ENCODE data around the gene EPHA1.
"Not testable (repeated sequence)": the region's sequence is repeated elsewhere in the genome, so short reads cannot be mapped to it uniquely, and the experiment has no call there.

Gene EPHA1

GRCh38 chr7:143433759-143434158 is 25.1 kb upstream of the EPHA1 start:
- Histone ChIP-seq H3K27ac (ENCODE audit: low read depth, low read length) (no peak overlapping the region), H3K4me1 (ENCODE audit: control insufficient read depth in 1 of 2, insufficient read depth in 2 of 2, low read length in 2 of 2) (peaks cover 0 to 7% of the 10 kb centered on the region in 2 donors), H3K4me3 (ENCODE audit: low read depth in 1 of 2, low read length in 2 of 2) (no peak overlapping the region), H3K36me3 (ENCODE audit: control insufficient read depth in 1 of 2, insufficient read depth in 2 of 2, low read length in 2 of 2) (no peaks in the 10 kb centered on the region), H3K27me3 (ENCODE audit: control insufficient read depth in 1 of 2, insufficient read depth in 2 of 2, low read length in 2 of 2) (no peaks in the 10 kb centered on the region), H3K9me3 (ENCODE audit: control insufficient read depth in 1 of 2, low read length in 2 of 2) (no peaks in the 10 kb centered on the region), H3K9ac (ENCODE audit: low read depth in 1 of 2, low read length in 2 of 2) (no peak overlapping the region)

- no peak overlapping the region for H3K27ac ChIP-seq (ENCODE audit: low read depth, low read length)
- no peak overlapping the region for H3K4me3 ChIP-seq (ENCODE audit: low read depth in 1 of 2, low read length in 2 of 2)
- no peaks in the 10 kb centered on the region for H3K27me3 ChIP-seq (ENCODE audit: control insufficient read depth in 1 of 2, insufficient read depth in 2 of 2, low read length in 2 of 2)
- no peaks in the 10 kb centered on the region for H3K9me3 ChIP-seq (ENCODE audit: control insufficient read depth in 1 of 2, low read length in 2 of 2)
- no peak overlapping the region for H3K9ac ChIP-seq (ENCODE audit: low read depth in 1 of 2, low read length in 2 of 2)
- H3K36me3 ChIP-seq (ENCODE audit: control insufficient read depth in 1 of 2, insufficient read depth in 2 of 2, low read length in 2 of 2) = no peaks in the 10 kb centered on the region
- H3K4me1 ChIP-seq (ENCODE audit: control insufficient read depth in 1 of 2, insufficient read depth in 2 of 2, low read length in 2 of 2) = no peaks in the 10 kb centered on the region
Observed at GRCh38 chr7:143431109-143431508, 22.5 kb upstream of the EPHA1 start.

- no peaks in the 10 kb centered on the region for H3K4me1 ChIP-seq (ENCODE audit: control insufficient read depth in 1 of 2, insufficient read depth in 2 of 2, low read length in 2 of 2)
- H3K9ac ChIP-seq (ENCODE audit: low read depth in 1 of 2, low read length in 2 of 2) = no peak overlapping the region
- H3K27ac ChIP-seq (ENCODE audit: low read depth, low read length) = no peak overlapping the region
- H3K36me3 ChIP-seq (ENCODE audit: control insufficient read depth in 1 of 2, insufficient read depth in 2 of 2, low read length in 2 of 2) = no peaks in the 10 kb centered on the region
- no peaks in the 10 kb centered on the region for H3K27me3 ChIP-seq (ENCODE audit: control insufficient read depth in 1 of 2, insufficient read depth in 2 of 2, low read length in 2 of 2)
- H3K9me3 ChIP-seq (ENCODE audit: control insufficient read depth in 1 of 2, low read length in 2 of 2) = no peaks in the 10 kb centered on the region
- no peak overlapping the region for H3K4me3 ChIP-seq (ENCODE audit: low read depth in 1 of 2, low read length in 2 of 2)
Observed at GRCh38 chr7:143429770-143430698, 21.4 kb upstream of the EPHA1 start.

- Histone ChIP-seq H3K4me3 (ENCODE audit: low read depth in 1 of 2, low read length in 2 of 2) (no peak overlapping the region), H3K9me3 (ENCODE audit: control insufficient read depth in 1 of 2, low read length in 2 of 2) (no peaks in the 10 kb centered on the region), H3K27ac (ENCODE audit: low read depth, low read length) (no peak overlapping the region), H3K36me3 (ENCODE audit: control insufficient read depth in 1 of 2, insufficient read depth in 2 of 2, low read length in 2 of 2) (no peaks in the 10 kb centered on the region), H3K4me1 (ENCODE audit: control insufficient read depth in 1 of 2, insufficient read depth in 2 of 2, low read length in 2 of 2) (no peaks in the 10 kb centered on the region), H3K27me3 (ENCODE audit: control insufficient read depth in 1 of 2, insufficient read depth in 2 of 2, low read length in 2 of 2) (no peaks in the 10 kb centered on the region), H3K9ac (ENCODE audit: low read depth in 1 of 2, low read length in 2 of 2) (no peak overlapping the region)
Observed at GRCh38 chr7:143426479-143427142, 18.0 kb upstream of the EPHA1 start.

GRCh38 chr7:143424476-143424875 is 15.8 kb upstream of the EPHA1 start:
- H3K9me3 ChIP-seq (ENCODE audit: control insufficient read depth in 1 of 2, low read length in 2 of 2); H3K27ac ChIP-seq (ENCODE audit: low read depth, low read length); H3K4me3 ChIP-seq (ENCODE audit: low read depth in 1 of 2, low read length in 2 of 2); H3K36me3 ChIP-seq (ENCODE audit: control insufficient read depth in 1 of 2, insufficient read depth in 2 of 2, low read length in 2 of 2); H3K9ac ChIP-seq (ENCODE audit: low read depth in 1 of 2, low read length in 2 of 2); H3K27me3 ChIP-seq (ENCODE audit: control insufficient read depth in 1 of 2, insufficient read depth in 2 of 2, low read length in 2 of 2); H3K4me1 ChIP-seq (ENCODE audit: control insufficient read depth in 1 of 2, insufficient read depth in 2 of 2, low read length in 2 of 2): not testable (repeated sequence)

- no peak overlapping the region for H3K27ac ChIP-seq (ENCODE audit: low read depth, low read length)
- no peaks in the 10 kb centered on the region for H3K36me3 ChIP-seq (ENCODE audit: control insufficient read depth in 1 of 2, insufficient read depth in 2 of 2, low read length in 2 of 2)
- no peak overlapping the region for H3K9ac ChIP-seq (ENCODE audit: low read depth in 1 of 2, low read length in 2 of 2)
- H3K9me3 ChIP-seq (ENCODE audit: control insufficient read depth in 1 of 2, low read length in 2 of 2) = peaks cover 0 to 2% of the 10 kb centered on the region in 2 donors
- H3K4me1 ChIP-seq (ENCODE audit: control insufficient read depth in 1 of 2, insufficient read depth in 2 of 2, low read length in 2 of 2) = peaks cover 0 to 5% of the 10 kb centered on the region in 2 donors
- H3K27me3 ChIP-seq (ENCODE audit: control insufficient read depth in 1 of 2, insufficient read depth in 2 of 2, low read length in 2 of 2) = no peaks in the 10 kb centered on the region
- H3K4me3 ChIP-seq (ENCODE audit: low read depth in 1 of 2, low read length in 2 of 2) = no peak overlapping the region
Observed at GRCh38 chr7:143422033-143422432, 13.4 kb upstream of the EPHA1 start.

GRCh38 chr7:143420624-143421023 is 12.0 kb upstream of the EPHA1 start:
- H3K9ac ChIP-seq (ENCODE audit: low read depth in 1 of 2, low read length in 2 of 2); H3K36me3 ChIP-seq (ENCODE audit: control insufficient read depth in 1 of 2, insufficient read depth in 2 of 2, low read length in 2 of 2); H3K9me3 ChIP-seq (ENCODE audit: control insufficient read depth in 1 of 2, low read length in 2 of 2); H3K4me1 ChIP-seq (ENCODE audit: control insufficient read depth in 1 of 2, insufficient read depth in 2 of 2, low read length in 2 of 2); H3K4me3 ChIP-seq (ENCODE audit: low read depth in 1 of 2, low read length in 2 of 2); H3K27ac ChIP-seq (ENCODE audit: low read depth, low read length); H3K27me3 ChIP-seq (ENCODE audit: control insufficient read depth in 1 of 2, insufficient read depth in 2 of 2, low read length in 2 of 2): not testable (repeated sequence)

GRCh38 chr7:143419880-143420279 is 11.2 kb upstream of the EPHA1 start:
- Histone ChIP-seq H3K9ac (ENCODE audit: low read depth in 1 of 2, low read length in 2 of 2) (no peak overlapping the region), H3K36me3 (ENCODE audit: control insufficient read depth in 1 of 2, insufficient read depth in 2 of 2, low read length in 2 of 2) (no peaks in the 10 kb centered on the region), H3K27ac (ENCODE audit: low read depth, low read length) (no peak overlapping the region), H3K27me3 (ENCODE audit: control insufficient read depth in 1 of 2, insufficient read depth in 2 of 2, low read length in 2 of 2) (no peaks in the 10 kb centered on the region), H3K9me3 (ENCODE audit: control insufficient read depth in 1 of 2, low read length in 2 of 2) (peaks cover 0 to 2% of the 10 kb centered on the region in 2 donors), H3K4me3 (ENCODE audit: low read depth in 1 of 2, low read length in 2 of 2) (no peak overlapping the region), H3K4me1 (ENCODE audit: control insufficient read depth in 1 of 2, insufficient read depth in 2 of 2, low read length in 2 of 2) (peaks cover 0 to 9% of the 10 kb centered on the region in 2 donors)

GRCh38 chr7:143418681-143419458 is 10.2 kb upstream of the EPHA1 start:
- Histone ChIP-seq H3K9ac (ENCODE audit: low read depth in 1 of 2, low read length in 2 of 2) (no peak overlapping the region), H3K27me3 (ENCODE audit: control insufficient read depth in 1 of 2, insufficient read depth in 2 of 2, low read length in 2 of 2) (no peaks in the 10 kb centered on the region), H3K36me3 (ENCODE audit: control insufficient read depth in 1 of 2, insufficient read depth in 2 of 2, low read length in 2 of 2) (no peaks in the 10 kb centered on the region), H3K4me1 (ENCODE audit: control insufficient read depth in 1 of 2, insufficient read depth in 2 of 2, low read length in 2 of 2) (peaks cover 0 to 9% of the 10 kb centered on the region in 2 donors), H3K4me3 (ENCODE audit: low read depth in 1 of 2, low read length in 2 of 2) (no peak overlapping the region), H3K27ac (ENCODE audit: low read depth, low read length) (no peak overlapping the region), H3K9me3 (ENCODE audit: control insufficient read depth in 1 of 2, low read length in 2 of 2) (peaks cover 0 to 2% of the 10 kb centered on the region in 2 donors)

All from duodenal mucosa (tissue), 2 donors.